Caki2 (cell line): ENCODE measurements around the gene PARVA. TPM values are rescaled to one million over a fixed set of nuclear protein-coding genes. Genes with fewer than 3 reads are reported as not detected.
"Not testable (repeated sequence)": the region's sequence is repeated elsewhere in the genome, so short reads cannot be mapped to it uniquely, and the experiment has no call there.

ENCODE experiments used
- DNase-seq: peaks from one replicate; pipeline ENCODE4 v3.0.0-alpha.2; 2015; ENCODE audit warnings: low read depth
- in situ Hi-C: cut with HindIII; loops from 2 replicates; pipeline ENCODE4 v1.10.0; 2016; ENCODE audit warnings: low sequenced_read_pairs, low pct_unique_long_range_greater_than_20kb, mixed read lengths
- total RNA-seq: library from RNA; depleted of rRNA; stranded (reverse); fragments of >200 nt; shearing (Covaris generic); gene quantifications from 2 replicates; pipeline ENCODE4 v1.2.3, GENCODE V29; 2014; ENCODE audit warnings: low replicate concordance

The PARVA gene
- total RNA-seq, 1 experiment from 2014 or later = 14.8 TPM

DNA sequence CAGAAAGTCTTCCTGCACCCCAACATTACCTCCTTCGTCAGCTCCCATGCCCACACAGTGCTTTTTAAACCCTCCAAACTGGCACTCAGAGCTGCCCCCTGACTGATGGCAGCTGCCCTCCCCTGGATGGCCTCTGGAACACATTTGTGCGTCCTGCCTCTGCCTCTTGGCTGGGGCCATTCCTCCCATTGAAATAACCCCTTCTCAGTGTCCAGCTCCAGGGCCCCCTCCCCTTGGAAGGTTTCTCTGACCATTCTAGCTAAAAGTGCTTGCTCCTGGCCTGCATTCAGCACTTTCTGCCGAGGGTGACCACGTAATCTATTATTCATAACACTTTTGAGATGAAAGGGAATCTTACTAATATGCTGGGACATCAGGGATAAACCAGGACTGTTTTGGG is 130.0 kb downstream of the PARVA start:
- no peak for DNase-seq
- in situ Hi-C loops = no loop called here

DNA sequence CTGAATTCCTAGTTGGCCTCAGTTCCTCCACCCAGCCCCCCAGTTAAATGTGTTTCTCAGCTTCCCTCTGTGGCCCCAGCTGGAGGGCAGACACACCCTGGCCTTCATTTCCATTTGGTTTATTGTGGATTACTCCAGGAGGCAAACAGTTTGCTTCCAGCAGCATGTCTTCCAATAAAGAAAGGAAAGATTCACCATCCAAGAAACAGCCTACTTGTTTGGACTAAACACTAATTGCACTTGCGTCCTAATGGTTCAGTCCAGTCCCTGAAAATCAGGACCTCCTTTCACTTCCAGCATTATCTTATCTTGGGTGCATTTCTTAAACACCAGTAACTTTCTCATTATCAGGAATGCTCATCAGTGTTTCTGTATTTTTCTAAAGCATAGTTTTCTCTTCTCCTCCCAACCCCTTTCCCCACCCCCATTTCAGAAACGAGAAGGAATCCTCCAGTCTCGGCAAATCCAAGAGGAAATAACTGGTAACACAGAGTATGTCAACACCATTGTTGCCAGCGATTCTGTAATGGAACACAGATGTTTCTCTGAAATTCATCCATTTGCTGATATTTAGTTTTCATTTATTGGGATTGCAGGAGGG is 130.9 kb downstream of the PARVA start:
- in situ Hi-C loops = no loop called here
- no peak for DNase-seq

DNA sequence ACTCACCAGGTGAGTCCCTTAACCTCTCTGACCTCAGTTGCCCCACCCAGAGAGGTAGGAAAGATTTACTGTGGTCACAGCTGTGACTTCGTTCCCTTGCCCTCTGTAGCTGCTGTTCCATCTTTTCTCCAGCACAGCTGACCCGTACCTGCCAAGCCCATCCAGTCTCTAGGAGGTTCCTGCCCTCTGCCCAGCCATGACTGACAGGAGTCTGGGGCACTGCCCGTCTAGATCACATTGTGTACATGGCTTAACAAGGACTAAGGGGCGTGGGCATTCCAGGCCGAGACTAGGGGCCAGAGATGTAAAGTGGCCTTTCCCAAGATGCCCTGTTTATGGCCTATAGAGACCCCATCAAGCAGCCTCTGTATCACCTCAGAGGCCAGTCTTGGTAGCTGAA is 132.0 kb downstream of the PARVA start:
- in situ Hi-C loops = no loop called here
- no peak for DNase-seq

DNA sequence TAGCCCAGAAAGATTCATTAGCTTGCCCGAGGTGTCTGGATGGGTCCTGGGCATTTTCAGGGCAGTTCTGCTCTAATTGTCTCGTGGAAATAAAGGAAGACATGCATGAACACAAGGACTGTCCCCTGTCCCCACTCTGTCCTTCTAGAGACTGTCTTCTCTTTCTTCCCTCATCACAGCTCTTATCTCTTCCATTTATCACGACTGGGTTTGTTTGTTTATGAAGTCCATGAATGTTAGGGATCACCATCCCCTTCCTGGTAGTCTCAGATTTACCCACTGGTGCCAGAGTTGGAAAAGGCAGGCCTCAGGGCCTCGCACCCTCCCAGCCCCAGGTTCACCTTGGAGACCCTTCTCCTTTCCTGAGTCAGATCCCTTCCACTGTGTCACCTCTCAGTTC is 134.8 kb downstream of the PARVA start:
- in situ Hi-C loops = no loop called here

DNA sequence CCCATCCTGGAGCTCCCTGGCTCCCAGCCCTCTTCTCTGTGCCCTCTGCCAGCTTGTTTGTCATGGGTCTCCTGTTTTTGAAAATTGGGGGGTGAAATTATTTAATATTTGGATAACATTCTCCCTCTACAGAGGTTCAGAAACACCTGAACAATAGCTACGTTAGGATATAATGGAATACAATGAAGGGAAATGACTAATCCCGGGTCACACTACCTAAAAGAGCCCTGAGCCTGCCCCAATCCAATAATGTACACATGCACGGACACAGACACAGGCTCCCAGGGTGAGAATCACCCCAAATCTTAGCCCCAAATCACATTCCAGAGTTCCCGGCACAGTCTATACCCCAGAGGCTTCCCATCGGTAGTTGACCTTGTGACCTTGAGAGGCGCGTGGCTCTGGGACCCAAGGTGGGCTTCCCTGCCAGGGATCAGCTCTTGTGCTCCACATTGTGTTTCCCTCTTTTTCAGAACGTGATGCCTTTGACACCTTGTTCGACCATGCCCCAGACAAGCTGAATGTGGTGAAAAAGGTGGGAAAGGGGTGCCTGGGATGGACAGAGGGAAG is 135.5 kb downstream of the PARVA start:
- DNase-seq = no peak
- in situ Hi-C loops = no loop called here

More for the DNA sequence above, 134.8 kb downstream of the PARVA start:
- no peak for DNase-seq

DNA sequence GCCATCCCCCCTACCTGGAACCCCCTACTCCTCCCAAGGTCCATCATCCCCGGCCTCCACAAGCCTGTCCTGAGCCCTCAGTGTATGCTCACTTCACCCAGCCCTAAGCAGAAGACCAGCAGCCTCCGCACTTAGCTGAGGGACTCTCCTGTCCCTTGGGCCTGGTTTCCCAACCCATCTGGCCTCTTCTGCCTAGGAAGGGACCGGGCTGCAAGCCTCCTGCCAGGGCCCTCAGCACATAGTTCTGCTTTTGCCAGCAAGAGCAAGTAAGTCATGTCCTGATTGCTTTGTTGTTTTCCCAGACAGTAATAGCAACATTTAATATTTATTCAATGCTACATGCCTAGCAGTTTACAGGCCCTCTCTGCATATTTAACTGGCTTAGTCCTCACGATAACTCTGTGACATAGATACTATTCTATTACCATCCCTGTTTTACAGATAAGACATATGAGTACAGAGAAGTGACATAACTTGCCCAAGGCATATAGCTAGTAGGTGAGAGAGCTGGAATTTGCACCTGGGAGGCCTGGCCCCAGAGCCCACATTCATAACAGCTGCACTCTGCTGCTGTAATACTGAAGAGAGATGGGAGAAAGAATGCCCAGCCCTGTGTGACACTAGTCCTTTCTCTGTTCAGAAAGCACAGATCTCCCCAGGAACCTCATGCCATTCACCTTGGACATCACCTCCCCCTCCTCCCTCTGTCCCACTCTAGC is 139.2 kb downstream of the PARVA start:
- in situ Hi-C loops = no loop called here
- no peak for DNase-seq

DNA sequence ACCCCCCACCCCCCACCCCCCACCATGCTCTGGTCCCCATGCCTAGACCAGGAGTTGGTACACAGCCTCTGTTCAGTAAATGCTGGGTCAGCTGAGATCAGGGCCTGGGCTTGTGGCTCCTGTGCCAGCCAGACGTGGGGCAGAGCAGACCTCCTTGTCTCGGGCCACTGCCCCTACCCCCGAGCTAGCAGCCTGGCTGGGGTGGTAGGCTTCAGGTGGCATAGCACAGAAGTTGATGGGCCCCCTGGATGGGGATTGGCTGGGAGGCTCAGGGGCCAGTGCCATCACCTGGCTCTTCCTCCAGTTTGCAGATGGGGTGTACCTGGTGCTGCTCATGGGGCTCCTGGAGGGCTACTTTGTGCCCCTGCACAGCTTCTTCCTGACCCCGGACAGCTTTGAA is 139.9 kb downstream of the PARVA start:
- in situ Hi-C loops = no loop called here
- DNase-seq = no peak

DNA sequence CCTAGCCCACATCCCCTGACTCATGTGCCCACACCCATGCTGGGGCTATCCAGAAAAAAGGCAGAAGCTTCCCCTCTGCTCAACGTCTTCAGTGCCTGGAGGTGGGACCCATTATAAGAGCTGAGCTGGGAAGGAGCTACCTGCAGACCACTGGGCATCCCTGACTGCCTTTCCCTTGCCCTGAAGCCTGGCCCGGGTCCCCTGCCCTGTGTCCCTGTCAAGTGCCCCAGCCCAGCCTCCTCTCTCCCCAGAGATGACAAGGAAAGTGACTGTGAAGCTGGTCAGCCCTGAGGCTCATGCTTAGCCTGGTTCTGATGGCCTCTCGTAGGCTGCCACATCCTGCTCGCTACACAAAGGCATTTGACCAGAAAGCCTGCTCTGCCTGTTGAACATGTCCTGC is 140.4 kb downstream of the PARVA start:
- in situ Hi-C loops = no loop called here
- DNase-seq = no peak

DNA sequence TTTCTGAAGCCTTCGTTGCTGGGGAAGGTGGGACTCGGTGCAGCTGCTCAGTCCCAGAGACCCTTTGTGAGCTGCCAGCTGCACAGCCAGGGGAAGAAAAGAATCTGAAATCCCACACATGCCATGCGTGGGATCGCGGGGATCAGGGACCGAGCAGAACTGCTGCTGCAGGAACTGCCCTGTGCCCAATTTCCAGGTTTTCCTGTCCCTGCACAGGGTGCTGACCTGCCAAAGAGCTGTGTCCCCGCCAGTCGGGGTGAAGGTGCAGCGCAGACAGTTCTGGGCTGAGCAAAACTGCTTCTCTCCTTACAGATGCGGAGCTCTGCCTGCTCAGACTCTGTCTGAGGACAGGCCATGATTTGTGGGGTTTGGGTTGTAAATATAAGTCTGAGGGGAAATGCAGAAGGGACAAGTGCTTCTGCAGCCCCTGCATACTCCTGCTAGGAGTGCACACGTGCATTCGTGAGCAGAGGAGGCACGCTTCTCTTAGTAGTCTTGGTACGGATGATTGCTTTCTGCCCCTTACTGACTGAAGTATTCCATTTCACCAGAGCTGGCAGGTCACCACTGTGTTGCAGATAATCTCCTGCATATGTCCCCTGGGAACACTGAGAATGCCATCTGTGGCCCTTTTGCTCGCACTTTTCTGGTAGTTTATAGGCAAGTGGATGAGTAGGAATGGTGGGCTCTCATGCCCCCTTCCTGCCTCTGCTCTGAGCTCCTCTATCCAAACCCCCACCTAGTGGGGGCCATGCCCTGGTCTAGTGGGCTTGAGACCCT is 141.4 kb downstream of the PARVA start:
- DNase-seq = no peak
- in situ Hi-C loops = no loop called here

DNA sequence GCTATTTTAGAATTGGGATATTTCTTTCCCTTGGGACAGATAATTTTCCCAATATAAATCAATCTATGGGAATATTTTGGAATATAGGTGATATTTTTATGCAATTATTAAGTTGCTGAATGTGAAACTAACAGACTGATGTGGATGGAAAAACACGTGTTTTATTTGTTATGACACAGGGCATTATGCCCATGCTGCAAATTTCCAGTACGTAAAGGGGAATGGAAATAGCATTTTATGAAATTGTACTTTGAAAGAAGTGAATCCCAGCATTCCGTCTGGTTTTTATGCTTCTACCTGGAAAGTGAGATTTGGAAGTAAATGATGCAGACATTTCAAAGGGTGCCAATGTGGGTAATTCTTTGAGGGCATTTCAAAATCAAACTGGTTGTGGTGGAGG is 142.7 kb downstream of the PARVA start:
- in situ Hi-C loops = no loop called here
- no peak for DNase-seq

DNA sequence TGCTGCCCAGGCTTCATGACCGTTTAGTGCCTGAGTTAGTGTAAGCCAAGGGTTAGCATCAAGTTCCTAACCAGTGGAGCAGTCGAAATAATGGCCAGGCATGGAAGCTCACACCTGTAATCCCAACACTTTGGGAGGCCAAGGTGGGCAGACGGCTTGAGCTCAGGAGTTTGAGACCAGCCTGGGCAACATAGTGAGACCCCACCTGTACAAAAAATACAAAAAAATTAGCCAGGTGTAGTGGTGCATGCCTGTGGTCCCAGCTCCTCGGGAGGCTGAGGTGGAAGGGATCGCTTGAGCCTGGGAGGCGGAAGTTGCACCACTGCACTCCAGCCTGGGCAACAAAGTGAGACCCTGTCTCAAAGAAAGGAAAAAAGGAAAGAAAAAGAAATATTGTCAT is 143.2 kb downstream of the PARVA start:
- DNase-seq, in situ Hi-C loops: not testable (repeated sequence)

DNA sequence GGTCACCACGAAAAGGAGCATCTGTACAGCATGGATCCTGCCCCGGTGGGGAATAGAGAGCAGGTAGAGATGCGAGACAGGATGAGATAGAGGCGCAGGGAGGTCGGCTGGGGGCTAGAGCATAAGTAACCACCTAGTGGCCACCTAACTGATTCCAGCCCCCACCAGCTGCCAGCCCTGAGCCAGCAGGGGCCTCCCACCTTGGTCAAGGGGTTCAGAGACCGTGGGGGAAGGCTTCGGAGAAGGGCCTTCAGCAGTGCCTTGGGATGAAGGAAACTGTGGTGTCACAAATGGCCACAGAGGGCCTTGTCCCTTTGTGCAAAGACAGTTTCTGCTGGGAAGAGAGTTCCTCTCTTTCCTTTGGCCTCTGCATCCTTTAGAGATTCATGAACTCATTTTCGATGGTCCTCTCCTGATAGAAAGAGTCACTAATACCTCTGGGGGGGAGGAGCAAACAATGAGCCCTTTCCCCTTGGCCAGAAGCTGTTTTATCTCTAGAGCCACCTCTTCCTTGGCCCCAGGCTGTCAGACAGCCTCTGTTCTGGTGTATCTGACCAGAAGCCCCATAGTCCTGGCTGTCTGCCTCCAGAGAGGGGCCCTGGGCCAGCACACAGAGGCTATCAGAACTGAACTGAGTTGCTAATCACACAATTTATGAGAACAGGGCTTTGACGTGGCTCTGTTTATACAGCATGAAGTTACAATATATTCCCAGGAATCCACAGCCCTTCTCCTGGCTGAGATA is 146.0 kb downstream of the PARVA start:
- in situ Hi-C loops = no loop called here
- DNase-seq = no peak

DNA sequence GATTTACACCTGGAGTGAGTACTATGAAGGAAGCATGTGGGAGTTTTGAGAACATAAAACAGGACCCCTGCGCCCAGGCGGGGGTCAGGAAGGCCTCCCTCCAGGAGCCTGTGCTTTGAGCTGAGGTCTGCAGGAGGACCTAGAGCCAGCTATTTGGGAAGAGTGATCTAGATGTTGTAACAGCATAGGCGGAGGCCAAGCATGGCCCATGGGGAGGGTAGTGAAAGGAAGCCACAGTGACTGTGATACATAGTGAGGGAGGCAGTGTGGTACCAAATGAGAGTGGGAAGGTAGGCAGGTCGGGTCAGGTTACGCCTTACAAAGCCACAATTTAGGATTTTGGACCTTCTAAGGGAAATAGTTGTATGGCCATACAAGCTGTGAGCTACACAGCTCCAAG is 147.5 kb downstream of the PARVA start:
- no peak for DNase-seq
- in situ Hi-C loops = no loop called here

DNA sequence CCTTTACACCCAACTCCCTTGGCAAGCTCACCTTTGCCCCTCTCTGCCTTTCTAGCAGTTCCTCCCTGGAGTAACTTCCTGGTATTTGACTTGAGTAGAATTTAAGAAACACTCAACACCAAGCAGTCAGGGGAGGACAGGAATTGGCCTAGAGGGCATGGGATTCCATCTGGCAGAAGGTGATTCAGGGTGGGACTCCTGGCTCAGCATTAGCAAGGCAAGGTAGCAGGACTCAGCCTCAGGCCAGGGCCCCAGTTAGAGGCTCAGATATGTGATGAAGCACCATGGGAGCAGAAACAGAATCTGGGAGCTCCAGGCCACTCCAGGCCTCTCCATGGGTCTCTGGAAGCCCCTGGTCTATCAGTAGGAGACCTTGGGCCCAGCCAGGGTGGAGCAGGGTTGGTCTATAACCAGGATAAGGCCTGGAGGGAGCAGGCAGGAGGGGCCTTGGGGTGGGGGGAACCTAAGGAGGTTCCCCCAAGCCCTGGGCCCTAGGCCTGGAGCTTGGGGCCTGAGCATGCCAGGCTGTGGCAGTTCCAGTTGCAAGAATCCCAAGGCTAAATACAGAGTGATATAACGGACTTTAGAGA is 148.2 kb downstream of the PARVA start:
- no peak for DNase-seq
- in situ Hi-C loops = no loop called here

DNA sequence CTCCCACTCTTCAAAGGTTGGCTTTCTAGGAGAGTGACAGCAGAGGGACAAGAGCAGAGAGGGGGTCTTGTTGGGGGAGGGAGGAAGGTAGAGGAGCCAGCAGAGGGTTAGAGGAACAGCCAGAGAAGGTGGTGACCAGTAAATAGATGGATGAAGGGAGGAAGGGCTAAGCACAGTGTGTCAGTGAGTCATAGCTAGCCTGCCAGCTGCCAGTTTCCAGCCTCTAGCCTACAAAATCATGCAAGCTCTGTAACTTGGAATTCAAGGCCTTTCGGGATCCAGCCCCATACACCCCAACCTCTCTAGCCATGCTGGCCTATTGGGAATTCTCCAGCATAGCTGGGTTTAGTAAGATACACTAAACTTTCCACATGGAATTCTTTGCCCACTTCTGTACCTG is 149.4 kb downstream of the PARVA start:
- in situ Hi-C loops = no loop called here
- DNase-seq = no peak

DNA sequence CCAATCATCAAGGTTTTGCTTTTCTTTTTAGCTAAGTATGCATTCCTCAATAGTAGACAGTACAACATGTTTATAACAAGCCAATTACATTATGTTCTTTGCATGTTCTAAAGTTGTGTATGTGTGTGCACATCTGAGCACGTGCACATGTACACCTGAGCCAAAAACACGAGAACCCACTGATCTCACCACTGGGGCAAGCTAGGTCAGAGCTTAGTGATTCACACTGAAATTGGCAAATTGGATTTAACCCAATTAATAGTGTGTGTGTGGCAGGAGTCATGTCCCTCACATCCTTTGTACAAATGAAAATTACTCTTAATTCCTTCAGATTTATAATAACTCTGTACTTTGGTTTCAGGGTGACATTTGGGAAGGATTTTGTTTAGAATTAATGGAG is 151.1 kb downstream of the PARVA start:
- in situ Hi-C loops = no loop called here

DNA sequence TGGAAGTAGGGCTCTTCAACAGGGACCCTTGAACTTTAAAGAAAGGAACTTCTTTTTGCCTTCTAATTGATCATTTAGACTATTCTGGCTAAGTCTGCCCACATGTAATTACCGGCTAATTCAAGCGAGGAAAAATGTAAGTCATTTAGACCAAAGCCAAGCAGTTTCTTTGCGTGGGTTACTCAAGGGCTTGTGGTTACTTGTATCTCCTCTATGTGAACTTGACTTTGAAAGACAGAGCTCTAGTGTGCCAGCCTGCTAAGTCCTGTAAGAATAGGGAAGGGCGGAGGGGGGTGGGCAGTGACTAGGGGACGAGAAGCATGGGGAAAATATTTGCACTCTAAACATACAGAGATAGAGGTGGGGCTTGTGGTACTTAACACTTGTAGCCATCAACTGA is 151.7 kb downstream of the PARVA start:
- in situ Hi-C loops = no loop called here
- DNase-seq = no peak

More for the DNA sequence above, 151.1 kb downstream of the PARVA start:
- DNase-seq = no peak

DNA sequence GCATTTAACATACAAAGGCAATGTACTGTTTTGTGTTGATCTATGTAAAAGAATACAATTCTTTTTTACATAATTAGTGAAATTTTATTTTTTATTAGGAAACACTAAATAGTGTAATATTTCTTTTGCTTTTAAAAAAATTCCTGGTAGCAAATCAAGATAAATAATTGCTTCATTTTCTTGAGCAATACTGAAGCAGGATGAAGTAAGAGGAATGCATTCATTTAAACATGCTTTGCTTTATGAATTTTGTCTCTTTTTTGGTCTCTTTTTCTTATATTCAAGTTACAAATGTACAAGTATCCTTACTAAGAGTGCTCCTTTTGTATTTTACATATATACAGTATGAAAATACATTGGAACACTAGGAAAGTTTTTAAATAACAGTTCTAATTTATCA is 152.4 kb downstream of the PARVA start:
- in situ Hi-C loops = no loop called here
- no peak for DNase-seq
